Endodermal cell (in vitro differentiated cells): ENCODE data around the gene SLC9A5. TPM values are rescaled to one million over a fixed set of nuclear protein-coding genes. Genes with fewer than 3 reads are reported as not detected.

ENCODE experiments used
- DNase-seq: peaks from one replicate; pipeline ENCODE4 v3.0.0-alpha.2; 2017
- H3K27ac ChIP-seq: 2 replicates; pipeline ENCODE4 v1.5.1; 2013; ENCODE audit warnings: mild to moderate bottlenecking, low read depth, low read length, moderate library complexity
- H3K27me3 ChIP-seq: 2 replicates; pipeline ENCODE4 v1.6.1; 2013; ENCODE audit warnings: mild to moderate bottlenecking, low read length, moderate library complexity; ENCODE audit not compliant: insufficient read depth, control insufficient read depth, poor library complexity, severe bottlenecking
- H3K36me3 ChIP-seq: 2 replicates; pipeline ENCODE4 v1.7.0; 2013; ENCODE audit warnings: mild to moderate bottlenecking, low read length, moderate library complexity; ENCODE audit not compliant: control insufficient read depth, insufficient read depth
- H3K4me1 ChIP-seq: one replicate; pipeline ENCODE4 v1.7.0; 2013; ENCODE audit warnings: low read length; ENCODE audit not compliant: control insufficient read depth, insufficient read depth
- H3K4me3 ChIP-seq: 2 replicates; pipeline ENCODE4 v1.5.1; 2013; ENCODE audit warnings: mild to moderate bottlenecking, low read length, moderate library complexity
- H3K9ac ChIP-seq: 2 replicates; pipeline ENCODE4 v1.6.1; 2013; ENCODE audit warnings: mild to moderate bottlenecking, low read length, moderate library complexity; ENCODE audit not compliant: poor library complexity, severe bottlenecking; ENCODE audit errors: extremely low read depth
- H3K9me3 ChIP-seq: 2 replicates; pipeline ENCODE4 v1.6.1; 2013; ENCODE audit warnings: mild to moderate bottlenecking, low read length, moderate library complexity; ENCODE audit not compliant: control insufficient read depth
- H3K27ac Mint-ChIP-seq: 2 replicates; pipeline ENCODE4 v1.8.0; 2020; ENCODE audit warnings: mixed read lengths
- H3K27me3 Mint-ChIP-seq: 2 replicates; pipeline ENCODE4 v1.8.0; 2021; ENCODE audit warnings: mild to moderate bottlenecking, mixed read lengths; ENCODE audit not compliant: insufficient read depth
- H3K36me3 Mint-ChIP-seq: 2 replicates; pipeline ENCODE4 v1.8.0; 2020; ENCODE audit warnings: low read depth, mixed read lengths
- H3K4me1 Mint-ChIP-seq: 2 replicates; pipeline ENCODE4 v1.8.0; 2020; ENCODE audit warnings: mixed read lengths
- H3K4me3 Mint-ChIP-seq: 2 replicates; pipeline ENCODE4 v1.8.0; 2020; ENCODE audit warnings: mild to moderate bottlenecking, moderate library complexity, mixed read lengths
- H3K9me3 Mint-ChIP-seq: 2 replicates; pipeline ENCODE4 v1.8.0; 2020; ENCODE audit warnings: mild to moderate bottlenecking, mixed read lengths
- WGBS, 2 experiments: methylation state at CpG; one replicate each; pipeline versions ENCODE4 v1.1.5 to v1.1.7; 2013; ENCODE audit warnings: missing lambda C conversion rate in 2 of 2, mixed read lengths in 1 of 2; ENCODE audit not compliant: insufficient coverage in 1 of 2, insufficient read length in 1 of 2; 5-methylcytosine and 5-hydroxymethylcytosine counted together
- total RNA-seq, 2 donors: library from RNA; stranded (reverse); fragmentation: NEBNext Ultra II Directional in 1 of 2; extraction: Animal tissue kit (Norgen Biotek cat#: 25700) in 1 of 2; gene quantifications; 2 replicates in 1 of 2; 3 replicates in 1 of 2; pipeline ENCODE4 v1.2.1, GENCODE V29; 2021
- TF ChIP-seq, protein P1 (sequence below): fragments of 200-600 bp; sonication (generic); conservative IDR thresholded peaks from 2 replicates; pipeline ENCODE4 v1.5.0; 2021; ENCODE audit warnings: antibody characterized with exemption, mild to moderate bottlenecking

Gene SLC9A5
- total RNA-seq, 2 donors from 2014 or later, result 8.9 to 9.0 TPM

DNA sequence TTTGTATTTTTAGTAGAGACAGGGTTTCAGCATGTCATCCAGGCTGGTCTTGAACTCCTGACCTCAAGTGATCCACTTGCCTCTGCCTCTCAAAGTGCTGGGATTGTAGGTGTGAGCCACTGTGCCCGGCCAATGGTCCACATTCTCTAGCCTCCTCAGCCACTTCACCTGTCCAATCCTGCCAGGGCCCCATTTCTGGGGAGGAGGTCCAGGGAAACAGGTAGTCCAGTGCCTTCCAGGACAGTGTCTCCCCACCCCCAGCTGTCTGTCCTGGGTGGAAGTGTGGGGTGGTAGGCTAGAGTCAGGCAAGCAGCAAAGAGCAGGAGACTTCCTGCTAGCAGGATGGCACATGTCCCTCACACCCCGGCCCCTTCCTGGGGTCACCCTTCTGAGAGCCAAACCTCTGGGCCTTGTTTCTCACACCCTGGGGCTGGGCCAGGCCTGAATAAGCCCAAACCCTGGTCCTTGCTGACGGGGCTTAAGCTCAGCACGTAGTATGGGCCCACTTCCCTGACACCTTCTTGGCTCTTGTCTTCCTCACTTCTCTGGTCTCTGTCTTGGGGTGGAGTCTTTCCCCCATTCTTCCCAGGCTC is 6.5 kb upstream of the SLC9A5 start:
- H3K4me3 Mint-ChIP-seq, result no peak overlapping the region
- Histone ChIP-seq H3K27me3 (no peaks in the 10 kb centered on the region), H3K9me3 (no peaks in the 10 kb centered on the region), H3K4me1 (peaks cover 24% of the 10 kb centered on the region), H3K36me3 (peaks cover 74% of the 10 kb centered on the region), H3K27ac (no peak overlapping the region), H3K4me3 (no peak overlapping the region), H3K9ac (no peak overlapping the region)
- DNase-seq, result no peak
- H3K27ac Mint-ChIP-seq, result no peak overlapping the region
- no peaks in the 10 kb centered on the region for H3K27me3 Mint-ChIP-seq
- TF ChIP-seq, protein P1, sequence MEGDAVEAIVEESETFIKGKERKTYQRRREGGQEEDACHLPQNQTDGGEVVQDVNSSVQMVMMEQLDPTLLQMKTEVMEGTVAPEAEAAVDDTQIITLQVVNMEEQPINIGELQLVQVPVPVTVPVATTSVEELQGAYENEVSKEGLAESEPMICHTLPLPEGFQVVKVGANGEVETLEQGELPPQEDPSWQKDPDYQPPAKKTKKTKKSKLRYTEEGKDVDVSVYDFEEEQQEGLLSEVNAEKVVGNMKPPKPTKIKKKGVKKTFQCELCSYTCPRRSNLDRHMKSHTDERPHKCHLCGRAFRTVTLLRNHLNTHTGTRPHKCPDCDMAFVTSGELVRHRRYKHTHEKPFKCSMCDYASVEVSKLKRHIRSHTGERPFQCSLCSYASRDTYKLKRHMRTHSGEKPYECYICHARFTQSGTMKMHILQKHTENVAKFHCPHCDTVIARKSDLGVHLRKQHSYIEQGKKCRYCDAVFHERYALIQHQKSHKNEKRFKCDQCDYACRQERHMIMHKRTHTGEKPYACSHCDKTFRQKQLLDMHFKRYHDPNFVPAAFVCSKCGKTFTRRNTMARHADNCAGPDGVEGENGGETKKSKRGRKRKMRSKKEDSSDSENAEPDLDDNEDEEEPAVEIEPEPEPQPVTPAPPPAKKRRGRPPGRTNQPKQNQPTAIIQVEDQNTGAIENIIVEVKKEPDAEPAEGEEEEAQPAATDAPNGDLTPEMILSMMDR, result no peak
- no peaks in the 10 kb centered on the region for H3K9me3 Mint-ChIP-seq
- H3K4me1 Mint-ChIP-seq, result peaks cover 14% of the 10 kb centered on the region
- WGBS, 2 experiments, result 94 to 96% methylated on average over 2 to 4 of the region's 4 CpGs
- peaks cover 19% of the 10 kb centered on the region for H3K36me3 Mint-ChIP-seq

DNA sequence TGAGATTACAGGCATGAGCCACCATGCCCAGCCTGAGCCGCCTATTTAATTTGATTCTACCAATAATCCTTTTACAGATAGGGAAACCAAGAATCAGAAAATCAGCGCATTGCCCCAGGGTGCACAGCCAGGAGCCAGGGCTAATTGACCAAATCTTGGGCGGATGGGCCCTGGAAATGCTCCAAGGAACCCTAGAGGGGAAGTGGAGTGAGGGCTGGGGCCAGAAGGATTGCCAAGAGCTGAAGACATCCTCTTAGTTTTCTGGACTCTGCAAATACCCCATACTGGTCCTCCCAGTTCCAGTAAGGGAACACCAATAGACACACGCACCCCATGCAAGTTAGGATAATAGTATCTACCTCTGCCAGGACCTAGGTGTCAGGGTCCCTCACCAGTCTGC is 5.3 kb upstream of the SLC9A5 start:
- no peak overlapping the region for H3K27ac Mint-ChIP-seq

GRCh38 chr16:67244387-67245185 is 4.2 kb upstream of the SLC9A5 start:
- Mint-ChIP-seq H3K27me3 (peaks cover 15% of the 10 kb centered on the region), H3K36me3 (peaks cover 3% of the 10 kb centered on the region), H3K9me3 (no peaks in the 10 kb centered on the region), H3K4me1 (peaks cover 26% of the 10 kb centered on the region), H3K27ac (peak overlapping the region; percentile 96), H3K4me3 (peak overlapping the region; percentile 86)
- no peak overlapping the region for H3K27ac ChIP-seq
- H3K4me3 ChIP-seq, result peak overlapping the region; percentile 89
- H3K36me3 ChIP-seq, result peaks cover 50% of the 10 kb centered on the region
- DNase-seq, result no peak
- no peaks in the 10 kb centered on the region for H3K9me3 ChIP-seq
- 83 to 88% methylated on average over 3 to 5 of the region's 5 CpGs for WGBS, 2 experiments
- TF ChIP-seq, protein P1, result no peak
- no peaks in the 10 kb centered on the region for H3K27me3 ChIP-seq
- no peak overlapping the region for H3K9ac ChIP-seq
- peaks cover 25% of the 10 kb centered on the region for H3K4me1 ChIP-seq

More for the DNA sequence above, 5.3 kb upstream of the SLC9A5 start:
- Histone ChIP-seq H3K27ac (no peak overlapping the region), H3K36me3 (peaks cover 62% of the 10 kb centered on the region), H3K9me3 (no peaks in the 10 kb centered on the region), H3K9ac (no peak overlapping the region), H3K4me1 (peaks cover 24% of the 10 kb centered on the region), H3K27me3 (no peaks in the 10 kb centered on the region), H3K4me3 (peak overlapping the region; percentile 89)
- WGBS, 2 experiments, result 92 to 100% methylated on average over 3 to 4 of the region's 4 CpGs
- peaks cover 22% of the 10 kb centered on the region for H3K4me1 Mint-ChIP-seq
- H3K4me3 Mint-ChIP-seq, result no peak overlapping the region
- peaks cover 8% of the 10 kb centered on the region for H3K27me3 Mint-ChIP-seq
- H3K9me3 Mint-ChIP-seq, result no peaks in the 10 kb centered on the region
- TF ChIP-seq, protein P1, result no peak
- DNase-seq, result no peak
- peaks cover 6% of the 10 kb centered on the region for H3K36me3 Mint-ChIP-seq
